ENCODE data around the gene CFAP46.

Gene CFAP46

DNA sequence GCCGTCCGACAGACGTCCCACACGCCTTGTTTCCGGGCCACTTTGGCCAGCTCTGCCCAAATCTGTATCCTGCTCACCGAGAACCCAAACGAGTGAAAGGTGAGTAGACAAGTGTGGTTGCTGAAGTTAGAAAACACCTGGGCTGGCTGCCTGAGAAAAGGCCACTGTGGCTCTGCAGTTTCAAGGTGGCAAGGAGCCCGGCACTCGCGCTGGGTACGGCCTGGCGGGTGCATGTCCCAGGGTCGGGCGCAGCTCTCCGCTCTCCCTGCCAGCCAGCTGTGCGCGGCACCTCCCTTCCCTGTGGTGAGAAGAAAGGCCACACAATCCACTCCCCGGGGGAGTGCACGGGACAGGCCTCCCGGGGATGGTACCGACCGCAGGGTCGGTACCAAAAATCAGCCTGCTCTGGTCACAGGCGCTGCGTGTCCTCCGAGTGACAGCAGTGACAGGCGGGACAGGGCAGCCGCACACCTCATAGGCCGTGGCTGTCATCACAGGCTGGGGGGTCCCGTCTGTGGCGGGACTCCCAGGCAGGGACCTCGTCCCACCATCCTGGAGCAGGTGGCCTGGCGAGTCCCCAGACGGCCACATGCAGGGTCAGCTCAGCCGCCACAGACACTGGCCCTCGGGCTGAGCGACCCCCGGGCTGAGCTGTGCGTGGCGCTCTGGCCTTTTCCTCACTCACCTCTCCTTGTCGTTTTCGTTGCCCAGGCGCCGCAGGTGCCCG is 22.8 kb downstream of the CFAP46 start:
- no peak overlapping the region for H3K4me3 ChIP-seq (ENCODE audit: low read depth, low read length)

DNA sequence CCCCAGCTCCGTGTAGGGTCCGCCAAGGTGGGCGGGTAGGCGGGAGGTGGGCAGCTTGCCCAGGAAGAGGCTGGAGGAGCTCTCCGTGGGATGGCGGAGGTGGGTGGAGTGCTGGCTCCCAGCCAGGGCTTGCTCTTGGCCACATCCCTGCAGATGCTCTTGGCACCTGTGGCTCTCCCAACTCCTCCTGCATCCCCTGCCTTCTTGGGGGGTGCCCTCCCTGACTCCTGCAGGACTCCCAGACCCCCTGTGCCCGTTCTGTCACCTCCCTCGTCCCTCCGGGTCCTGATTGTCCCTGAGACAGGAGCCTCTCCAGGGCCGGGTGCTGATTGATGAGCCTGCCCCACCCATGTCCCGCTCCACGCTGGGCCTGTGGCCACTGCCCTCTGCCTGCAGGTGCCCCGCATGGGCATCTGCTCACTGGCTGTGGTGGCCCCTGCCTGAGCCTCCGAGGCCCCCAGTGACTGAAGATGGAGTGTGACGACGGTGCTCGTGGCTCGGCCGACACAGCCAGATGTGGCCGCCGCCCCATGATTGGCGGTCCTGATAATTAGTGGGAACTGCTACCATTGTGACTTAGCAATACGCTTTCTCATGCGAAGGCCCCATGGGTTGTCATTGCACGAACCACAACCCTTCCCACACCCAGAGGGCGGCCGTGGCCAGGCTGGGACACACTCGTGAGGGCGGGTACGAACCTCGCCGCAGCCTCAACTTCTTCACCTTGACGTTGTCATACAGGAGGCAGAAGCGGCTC is 23.6 kb downstream of the CFAP46 start:
- no peak for DNase-seq (ENCODE audit: low read depth)
- H3K4me3 ChIP-seq (ENCODE audit: low read depth, low read length), result no peak overlapping the region

More for the DNA sequence above, 22.8 kb downstream of the CFAP46 start:
- no peak for DNase-seq (ENCODE audit: low read depth)

DNA sequence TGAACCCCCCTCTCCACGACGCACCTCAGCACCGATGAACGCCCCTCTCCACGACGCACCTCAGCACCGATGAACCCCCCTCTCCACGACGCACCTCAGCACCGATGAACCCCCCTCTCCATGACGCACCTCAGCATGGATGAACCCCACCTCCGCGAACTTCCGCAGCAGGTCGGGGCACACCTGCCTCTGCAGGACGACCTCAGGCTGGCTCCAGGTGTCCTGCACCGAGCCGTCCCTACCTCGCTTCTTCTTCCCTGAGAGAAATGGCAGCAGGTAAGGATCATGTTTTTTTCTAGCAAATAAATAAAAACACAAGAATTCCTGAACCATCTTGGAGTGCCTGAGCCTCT is 24.1 kb downstream of the CFAP46 start:
- DNase-seq (ENCODE audit: low read depth), result no peak
- no peak overlapping the region for H3K4me3 ChIP-seq (ENCODE audit: low read depth, low read length)

DNA sequence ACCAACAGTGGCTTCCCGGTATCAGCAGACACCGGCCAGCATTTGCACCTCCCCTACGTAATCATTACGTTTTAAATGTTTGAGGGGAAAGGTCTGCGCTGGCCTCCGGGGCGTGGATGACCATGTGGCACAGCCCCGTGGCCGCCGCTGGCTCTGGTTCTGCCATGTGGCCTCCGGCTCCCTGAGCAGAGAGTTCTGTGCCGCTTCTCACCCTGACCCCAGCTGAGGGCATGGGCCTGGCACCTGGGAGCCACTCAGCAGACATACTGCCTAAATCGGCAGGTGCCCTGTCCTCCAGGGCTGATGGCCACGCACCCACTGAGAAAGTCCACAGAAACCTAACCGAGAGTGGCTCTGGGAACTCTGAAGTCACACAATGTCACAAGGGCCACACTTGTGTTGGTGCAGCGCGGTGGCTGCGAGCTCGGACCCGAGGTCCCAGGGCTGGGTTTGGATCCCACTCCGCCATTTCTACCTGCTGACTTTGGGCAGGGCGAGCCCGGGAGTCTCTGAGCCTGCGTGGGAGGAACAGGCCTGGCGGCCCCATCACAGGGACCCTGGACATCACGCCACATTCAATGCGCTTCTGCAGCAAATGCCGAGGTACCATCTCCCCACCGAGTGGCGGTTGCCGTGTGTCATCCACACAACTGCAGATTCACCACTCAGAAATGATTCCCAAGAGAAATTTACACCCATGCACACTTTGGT is 25.3 kb downstream of the CFAP46 start:
- H3K4me3 ChIP-seq (ENCODE audit: low read depth, low read length), result no peak overlapping the region
- DNase-seq (ENCODE audit: low read depth), result no peak

DNA sequence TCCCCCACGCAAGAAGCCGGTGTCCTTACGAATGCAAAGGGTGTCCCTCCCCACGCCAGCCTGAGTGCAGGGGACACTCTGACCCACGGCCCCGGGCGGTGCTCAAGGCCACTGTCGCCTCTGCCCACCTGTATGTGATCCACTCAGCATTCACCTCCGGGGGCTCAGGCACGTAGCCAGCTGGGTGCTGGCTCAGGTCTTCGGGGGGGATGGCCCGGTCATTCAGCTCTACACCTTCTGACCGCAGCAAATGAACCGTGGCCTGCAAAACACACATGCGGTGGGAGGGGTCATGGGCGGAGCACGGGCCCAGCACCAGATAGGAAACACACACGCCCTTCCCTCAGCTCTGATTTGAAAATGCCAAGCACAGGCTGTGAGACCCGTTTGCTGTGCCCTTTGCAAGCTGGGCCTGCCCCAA is 25.9 kb downstream of the CFAP46 start:
- no peak for DNase-seq (ENCODE audit: low read depth)
- no peak overlapping the region for H3K4me3 ChIP-seq (ENCODE audit: low read depth, low read length)

DNA sequence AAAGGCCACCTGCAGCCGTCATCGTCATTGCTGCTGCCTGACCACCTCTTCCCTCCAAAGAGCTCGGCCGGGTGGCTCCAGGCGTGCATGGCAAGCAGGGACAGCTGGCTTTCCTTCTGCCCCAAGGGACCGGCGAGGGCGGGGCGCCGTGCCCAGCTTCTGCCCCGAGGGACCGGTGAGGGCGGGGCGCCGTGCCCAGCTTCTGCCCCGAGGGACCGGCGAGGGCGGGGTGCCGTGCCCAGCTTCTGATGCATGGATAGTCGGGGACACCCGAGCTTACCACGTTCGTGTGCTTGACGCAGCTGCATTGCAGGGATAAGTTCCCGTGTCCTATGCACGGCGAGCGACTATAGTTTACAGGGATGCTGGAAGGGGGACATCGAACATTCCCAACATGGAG is 27.0 kb downstream of the CFAP46 start:
- no peak for DNase-seq (ENCODE audit: low read depth)
- no peak overlapping the region for H3K4me3 ChIP-seq (ENCODE audit: low read depth, low read length)

DNA sequence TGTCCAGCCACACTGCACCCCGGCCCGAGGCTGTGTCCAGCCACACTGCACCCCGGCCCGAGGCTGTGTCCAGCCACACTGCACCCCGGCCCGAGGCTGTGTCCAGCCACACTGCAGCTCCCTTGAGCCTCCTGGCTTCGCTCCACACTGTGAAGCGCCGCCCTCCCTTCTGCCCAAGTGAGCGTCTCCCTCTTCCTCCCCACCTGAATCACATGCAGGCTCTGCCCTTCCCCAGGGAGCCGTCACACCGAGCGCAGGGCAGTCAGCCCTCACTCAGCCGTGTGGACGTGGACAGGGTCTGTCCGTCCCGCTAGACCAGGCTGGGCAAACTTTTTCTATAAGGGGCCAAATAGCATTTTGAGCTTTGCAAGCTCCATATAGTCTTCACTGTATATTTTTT is 27.6 kb downstream of the CFAP46 start:
- DNase-seq (ENCODE audit: low read depth), result no peak
- H3K4me3 ChIP-seq (ENCODE audit: low read depth, low read length), result no peak overlapping the region

DNA sequence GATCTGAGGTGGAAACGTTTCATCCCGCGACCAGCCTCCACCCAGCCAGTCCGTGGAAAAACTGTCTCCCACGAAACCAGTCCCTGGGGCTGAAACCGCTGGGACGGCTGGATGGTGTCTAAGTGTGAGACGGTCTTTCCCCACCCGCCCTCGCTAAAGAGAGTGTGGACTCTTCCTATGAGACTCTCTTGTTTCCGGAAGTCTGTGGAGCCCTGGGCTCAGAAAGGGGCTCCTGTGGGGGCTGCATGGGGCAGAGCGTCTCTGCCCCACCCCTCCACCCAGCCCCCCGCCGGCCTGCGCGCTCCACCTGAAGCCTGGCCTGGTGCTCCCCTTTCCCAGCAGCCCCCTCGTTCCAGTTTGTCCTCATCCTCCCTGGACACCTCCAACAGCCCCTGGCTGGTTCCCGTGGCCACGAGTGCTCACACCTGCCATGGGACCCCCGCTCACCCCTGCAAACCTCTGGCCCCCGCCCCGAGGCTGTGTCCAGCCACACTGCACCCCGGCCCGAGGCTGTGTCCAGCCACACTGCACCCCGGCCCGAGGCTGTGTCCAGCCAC is 28.7 kb downstream of the CFAP46 start:
- DNase-seq (ENCODE audit: low read depth), result no peak
- H3K4me3 ChIP-seq (ENCODE audit: low read depth, low read length), result no peak overlapping the region

DNA sequence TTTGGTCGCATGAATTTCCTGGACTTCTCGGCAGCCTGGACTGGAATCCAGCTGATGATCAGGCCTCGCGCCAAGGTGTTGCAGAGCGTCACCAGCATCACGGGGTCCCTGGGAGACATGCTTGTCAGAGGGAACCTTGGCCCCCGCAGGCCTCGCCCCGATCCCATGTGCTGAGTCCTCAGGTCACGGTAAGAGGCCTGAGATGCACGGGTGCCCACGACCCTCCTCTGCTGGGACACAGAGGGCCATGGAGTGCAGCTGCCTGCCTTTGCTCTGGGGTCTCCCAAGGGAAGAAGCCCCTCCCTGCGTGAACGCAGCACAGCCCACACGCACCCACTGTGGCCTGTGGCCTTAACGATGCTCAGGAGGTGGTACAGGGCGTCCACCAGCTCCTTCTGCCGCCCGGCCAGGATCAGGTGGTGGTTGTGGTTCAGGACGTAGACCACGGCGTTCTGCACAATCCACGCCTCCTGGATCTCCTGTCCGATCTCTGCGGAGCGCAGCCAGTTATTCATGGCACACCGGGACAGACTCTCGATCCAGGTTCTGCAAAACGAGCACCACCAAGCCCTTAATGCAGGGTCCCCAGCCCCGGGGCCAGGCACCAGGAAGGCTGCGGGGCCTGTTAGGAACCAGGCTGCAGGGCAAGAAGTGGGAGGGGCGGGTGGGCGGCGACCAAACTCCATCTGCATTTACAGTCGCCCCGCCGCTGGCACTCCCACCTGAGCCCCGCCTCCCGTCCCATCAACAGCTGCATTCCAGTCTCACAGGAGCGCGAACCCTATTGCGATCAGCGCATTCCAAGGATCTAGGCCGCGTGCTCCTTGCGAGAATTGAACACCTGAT is 29.4 kb downstream of the CFAP46 start:
- DNase-seq (ENCODE audit: low read depth), result no peak
- no peak overlapping the region for H3K4me3 ChIP-seq (ENCODE audit: low read depth, low read length)

DNA sequence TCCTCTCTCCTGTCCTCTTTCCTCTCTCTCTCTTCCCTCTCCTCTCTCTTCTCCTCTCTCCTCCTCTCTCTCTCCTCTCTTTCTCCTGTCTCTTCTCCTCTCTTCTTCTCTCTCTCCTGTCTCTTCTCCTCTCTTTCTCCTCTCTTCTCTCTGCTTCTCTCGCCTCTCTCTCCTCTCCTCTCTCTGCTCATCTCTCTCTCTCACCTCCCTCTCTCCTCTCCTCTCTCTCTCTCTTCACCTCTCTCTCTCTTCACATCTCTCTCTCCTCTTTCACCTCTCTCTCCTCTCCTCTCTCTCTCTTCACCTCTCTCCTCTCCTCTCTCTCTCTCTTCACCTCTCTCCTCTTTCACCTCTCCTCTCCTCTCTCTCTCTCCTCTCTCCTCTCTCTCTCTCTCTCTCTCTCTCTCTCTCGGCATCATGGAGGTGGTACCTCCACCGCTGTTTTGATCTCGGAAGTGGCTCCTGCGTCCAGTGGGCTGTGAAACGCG is 30.1 kb downstream of the CFAP46 start:
- DNase-seq (ENCODE audit: low read depth), result no peak
- H3K4me3 ChIP-seq (ENCODE audit: low read depth, low read length), result no peak overlapping the region

DNA sequence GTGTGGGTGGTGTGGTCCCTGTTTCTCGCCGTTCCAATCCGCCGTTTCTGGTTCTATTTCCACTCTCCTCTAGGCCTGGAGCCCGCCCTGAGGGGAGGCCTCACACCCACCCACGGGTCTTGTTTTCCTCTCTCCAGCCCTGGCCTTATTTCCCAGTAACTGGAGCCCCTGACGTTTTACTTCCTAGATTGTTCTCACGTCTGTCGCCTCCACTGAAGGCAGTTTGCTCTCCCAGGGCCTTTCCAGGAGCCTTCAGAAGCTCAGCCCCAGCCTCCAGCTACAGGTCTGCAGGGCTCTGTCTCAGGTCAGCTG is 30.6 kb downstream of the CFAP46 start:
- DNase-seq (ENCODE audit: low read depth), result no peak
- no peak overlapping the region for H3K4me3 ChIP-seq (ENCODE audit: low read depth, low read length)

DNA sequence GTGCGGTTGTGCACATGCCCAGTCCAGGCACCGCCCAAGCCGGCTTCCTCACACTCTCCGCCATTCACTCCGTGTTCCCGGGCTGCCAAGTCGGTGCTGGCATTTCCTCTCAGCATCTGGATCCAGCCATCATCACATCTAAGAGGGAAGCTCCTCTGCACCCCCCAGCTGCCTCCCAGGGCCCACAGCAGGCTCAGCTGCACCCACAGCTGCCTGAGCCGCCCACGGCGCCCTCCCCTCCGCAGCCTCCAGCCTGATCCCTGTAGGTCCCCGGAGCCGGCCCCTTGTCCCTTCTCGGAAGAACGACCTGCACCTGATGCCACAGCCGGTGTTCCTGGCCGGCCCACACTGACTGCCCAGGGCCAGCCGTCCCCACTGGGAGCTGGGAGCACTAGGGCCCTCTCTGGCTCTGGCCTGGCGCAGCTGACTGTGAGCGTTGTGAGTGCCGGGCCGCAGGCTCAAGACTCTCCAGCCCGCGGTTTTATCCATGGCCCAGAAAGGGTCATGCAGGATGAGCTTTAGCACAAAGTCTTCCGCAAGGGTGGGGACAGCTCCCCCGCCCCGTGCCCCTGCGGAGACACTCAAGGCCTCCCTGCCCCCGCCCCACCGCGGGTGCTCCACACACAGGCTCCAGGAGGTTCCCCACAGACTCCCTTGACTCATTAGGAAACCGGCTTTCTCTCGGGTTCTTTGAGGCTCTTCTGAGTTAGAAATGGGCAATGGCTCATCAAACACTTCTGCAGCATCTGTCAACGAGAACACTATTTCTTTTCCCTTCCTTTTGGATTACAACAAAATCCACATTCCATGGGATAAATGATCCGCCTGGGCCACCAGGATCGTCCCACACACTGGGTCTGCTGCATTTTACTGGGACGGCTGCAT is 31.2 kb downstream of the CFAP46 start:
- H3K4me3 ChIP-seq (ENCODE audit: low read depth, low read length), result no peak overlapping the region

DNA sequence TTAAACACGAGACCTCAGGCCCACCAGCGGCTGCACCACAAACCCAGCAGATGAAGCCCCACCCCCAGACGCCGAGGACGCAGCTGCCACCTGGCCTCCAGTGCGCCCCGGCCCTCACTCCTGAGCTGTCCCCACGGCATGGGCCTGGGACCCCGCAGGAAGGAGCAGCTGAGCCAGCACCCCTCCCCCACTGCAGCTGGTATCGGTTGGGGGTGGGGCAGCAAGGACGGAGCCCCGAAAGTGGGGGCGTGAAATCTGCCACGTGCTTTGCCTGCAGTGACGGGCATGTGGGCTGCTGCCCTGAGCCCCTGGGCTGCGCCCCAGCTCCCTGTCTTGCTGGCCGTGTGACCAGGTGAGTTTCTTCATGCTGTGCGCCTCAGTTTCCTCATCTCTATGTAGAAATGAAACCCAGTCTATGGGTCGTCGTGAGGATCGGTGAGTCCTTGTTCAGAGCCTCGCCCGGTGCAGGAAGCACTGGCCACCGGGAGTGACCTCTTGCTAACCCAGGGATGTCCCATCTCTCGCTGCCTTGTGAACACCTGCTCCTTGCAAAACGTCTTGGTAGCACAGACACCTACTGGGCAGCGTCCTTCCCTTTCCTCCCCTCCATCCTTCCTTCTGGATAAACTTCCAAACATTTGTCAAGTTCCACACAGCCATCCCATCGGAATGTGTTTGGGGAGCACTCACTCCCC is 32.0 kb downstream of the CFAP46 start:
- no peak overlapping the region for H3K4me3 ChIP-seq (ENCODE audit: low read depth, low read length)
- DNase-seq (ENCODE audit: low read depth), result no peak

More for the DNA sequence above, 31.2 kb downstream of the CFAP46 start:
- DNase-seq (ENCODE audit: low read depth), result no peak

DNA sequence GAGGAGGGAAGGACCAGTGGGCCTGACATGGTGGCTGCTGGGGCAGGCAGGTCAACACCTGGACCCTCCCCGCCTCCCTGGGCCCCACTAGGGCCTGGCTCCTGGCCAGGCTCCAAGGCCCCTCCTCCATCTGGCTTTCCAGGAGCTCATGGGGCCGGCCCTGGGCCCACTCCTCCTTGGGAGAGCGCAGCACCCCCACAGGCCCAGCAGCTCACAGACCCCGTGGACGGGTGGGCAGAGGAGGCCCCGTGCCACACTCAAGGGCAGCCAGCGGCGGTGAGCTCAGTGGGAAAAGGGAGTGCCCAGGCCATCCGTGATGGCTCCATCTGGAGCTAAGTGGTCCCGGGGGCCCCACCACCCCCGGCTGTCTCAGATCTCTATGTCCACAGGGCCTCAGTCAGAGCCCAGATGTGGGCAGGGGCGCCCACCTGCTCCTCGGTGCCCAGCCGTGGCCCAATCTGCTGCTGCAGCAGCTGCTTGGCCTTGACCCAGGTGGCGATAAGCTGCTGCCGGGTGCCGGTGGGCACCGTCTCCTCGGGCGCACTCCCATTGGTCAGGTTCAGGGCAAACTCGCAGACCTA is 32.8 kb downstream of the CFAP46 start:
- H3K4me3 ChIP-seq (ENCODE audit: low read depth, low read length), result no peak overlapping the region
- no peak for DNase-seq (ENCODE audit: low read depth)

DNA sequence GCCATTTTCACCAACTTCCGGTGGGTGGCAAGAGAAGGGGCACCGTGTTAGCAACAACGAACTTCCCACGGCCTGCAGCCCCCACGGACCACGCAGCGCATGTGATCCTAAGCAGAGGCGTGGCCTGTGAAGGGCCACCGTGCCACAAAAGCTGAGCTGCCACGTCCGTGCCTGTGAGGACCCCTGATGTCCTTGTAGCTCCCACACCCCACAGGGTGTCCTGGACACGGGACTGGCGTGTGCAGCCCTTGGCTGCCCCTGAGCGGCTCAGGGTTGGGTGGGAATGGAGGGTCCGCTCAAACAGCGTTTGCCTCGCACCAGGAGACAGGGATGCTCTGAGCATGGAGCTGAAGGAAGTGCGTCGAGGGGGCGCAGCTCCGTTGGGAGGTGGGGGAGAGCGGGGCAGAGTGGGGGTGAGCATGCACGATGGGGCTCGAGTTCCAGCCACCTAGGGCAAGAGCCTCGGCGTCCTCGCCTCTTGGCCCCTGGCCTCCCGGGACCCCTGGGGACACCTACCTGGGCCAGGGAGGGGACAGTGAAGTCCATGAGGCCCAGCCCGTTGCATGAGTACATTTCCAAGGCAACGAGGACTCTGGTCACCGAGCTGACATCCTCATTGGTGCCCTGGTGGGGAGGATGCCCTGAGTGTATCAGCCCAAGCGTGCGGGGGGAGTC is 33.6 kb downstream of the CFAP46 start:
- H3K4me3 ChIP-seq (ENCODE audit: low read depth, low read length), result no peak overlapping the region
- no peak for DNase-seq (ENCODE audit: low read depth)

DNA sequence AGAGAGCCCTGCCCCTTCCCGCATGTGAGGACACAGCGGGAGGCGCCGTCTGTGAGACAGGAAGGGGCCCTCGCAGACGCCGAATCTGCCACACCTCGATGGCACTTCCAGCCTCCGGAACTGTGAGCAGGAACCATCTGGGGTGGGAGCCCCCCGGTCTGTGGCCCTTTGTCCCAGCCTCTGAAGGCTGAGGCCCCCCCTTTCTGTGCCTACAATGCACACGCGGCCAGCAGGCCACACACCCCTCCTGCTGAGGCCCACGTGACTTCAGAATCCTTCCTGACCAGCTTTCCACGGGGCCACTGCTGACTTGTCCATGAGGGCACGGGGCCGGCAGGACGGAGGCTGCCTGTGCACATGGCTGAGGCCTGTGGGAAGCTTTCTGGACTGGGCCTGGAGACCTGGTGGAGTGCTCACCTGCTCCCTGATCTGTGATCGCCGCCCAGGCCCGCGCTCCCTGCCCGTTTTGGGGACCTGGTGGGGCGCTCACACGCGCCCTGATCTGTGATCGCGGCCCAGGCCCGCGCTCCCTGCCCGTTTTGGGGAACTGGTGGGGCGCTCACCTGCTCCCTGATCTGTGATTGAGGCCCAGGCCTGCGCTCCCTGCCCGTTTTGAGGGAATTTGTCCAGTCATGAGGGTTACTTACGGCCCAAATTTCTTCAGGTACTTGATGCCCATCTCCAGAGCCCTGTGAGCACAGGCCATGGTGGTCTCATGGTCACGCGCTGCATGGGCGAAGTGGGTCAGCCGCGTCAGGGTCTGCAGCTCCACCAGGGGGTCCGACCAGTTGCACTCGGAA is 34.3 kb downstream of the CFAP46 start:
- no peak overlapping the region for H3K4me3 ChIP-seq (ENCODE audit: low read depth, low read length)
- no peak for DNase-seq (ENCODE audit: low read depth)

Data from skeletal muscle cell (primary cell).